ENCODE results near the gene RPS21. TPM values are rescaled to one million over a fixed set of nuclear protein-coding genes. Genes with fewer than 3 reads are reported as not detected.
A peak's percentile ranks its signal among the peaks of the same experiment; 100 is the strongest.

The RPS21 gene
- total RNA-seq, 2 donors from 2014 or later: 1,359 to 1,579 TPM

DNA sequence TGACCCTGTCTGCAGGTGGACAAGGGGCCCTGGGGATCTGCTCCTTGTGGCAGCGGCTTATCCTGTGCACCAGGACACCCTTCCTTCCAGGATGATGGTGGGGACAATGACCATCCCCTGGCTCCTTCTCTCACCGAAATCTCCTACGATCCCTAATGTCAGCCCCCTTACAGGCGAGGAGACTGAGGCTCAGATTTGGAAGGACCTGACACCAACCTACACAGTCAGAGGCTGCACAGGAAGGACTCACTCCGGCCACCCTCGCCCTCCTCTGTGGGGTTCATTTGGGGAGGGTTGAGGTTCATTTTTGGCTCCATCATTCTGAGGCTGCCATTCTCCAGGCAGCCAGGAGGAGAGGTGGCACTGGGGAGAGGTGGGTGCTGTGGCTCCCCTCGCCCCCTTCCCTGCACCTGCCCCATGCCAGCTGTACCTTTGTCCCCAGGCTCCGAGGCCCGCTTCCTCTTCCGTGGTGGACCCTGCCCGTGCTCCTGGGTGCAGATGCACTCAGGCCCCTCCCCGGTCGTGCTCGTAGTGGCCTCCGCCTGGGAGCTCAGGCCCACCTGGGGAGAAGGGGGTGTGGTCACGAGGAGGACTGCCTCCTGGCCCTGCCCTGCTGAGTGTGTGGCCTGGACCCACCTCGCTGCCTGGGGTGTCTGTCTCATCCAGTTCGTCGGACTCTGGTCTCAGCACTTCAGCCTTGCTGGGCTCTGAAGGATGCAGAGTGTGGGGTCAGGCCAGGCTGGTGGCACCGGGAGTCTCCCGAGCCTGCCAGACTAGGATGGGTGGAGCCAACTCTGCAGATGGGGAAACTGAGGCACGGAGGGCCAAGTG is 25.5 kb downstream of the RPS21 start:
- DNase-seq: peak; percentile 95

GRCh38 chr20:62413025-62413570 is 26.2 kb downstream of the RPS21 start:
- Histone ChIP-seq H3K9me3 (no peaks in the 10 kb centered on the region), H3K4me3 (no peak overlapping the region), H3K36me3 (no peaks in the 10 kb centered on the region), H3K27ac (peak overlapping the region; percentile 85), H3K27me3 (no peaks in the 10 kb centered on the region), H3K4me1 (peaks cover 11% of the 10 kb centered on the region), H3K9ac (ENCODE audit: low read depth in 2 of 2, low read length in 2 of 2) (peak overlapping the region; percentile 61 to 78)
- peak; percentile 81 for DNase-seq
- intact Hi-C loops (cut with DNase I): loop anchor here (5.0 to 10.0 kb wide), 2 partner anchors 84 to 202 kb away; no protein-coding TSS in a partner anchor
- TF ChIP-seq, protein P1, sequence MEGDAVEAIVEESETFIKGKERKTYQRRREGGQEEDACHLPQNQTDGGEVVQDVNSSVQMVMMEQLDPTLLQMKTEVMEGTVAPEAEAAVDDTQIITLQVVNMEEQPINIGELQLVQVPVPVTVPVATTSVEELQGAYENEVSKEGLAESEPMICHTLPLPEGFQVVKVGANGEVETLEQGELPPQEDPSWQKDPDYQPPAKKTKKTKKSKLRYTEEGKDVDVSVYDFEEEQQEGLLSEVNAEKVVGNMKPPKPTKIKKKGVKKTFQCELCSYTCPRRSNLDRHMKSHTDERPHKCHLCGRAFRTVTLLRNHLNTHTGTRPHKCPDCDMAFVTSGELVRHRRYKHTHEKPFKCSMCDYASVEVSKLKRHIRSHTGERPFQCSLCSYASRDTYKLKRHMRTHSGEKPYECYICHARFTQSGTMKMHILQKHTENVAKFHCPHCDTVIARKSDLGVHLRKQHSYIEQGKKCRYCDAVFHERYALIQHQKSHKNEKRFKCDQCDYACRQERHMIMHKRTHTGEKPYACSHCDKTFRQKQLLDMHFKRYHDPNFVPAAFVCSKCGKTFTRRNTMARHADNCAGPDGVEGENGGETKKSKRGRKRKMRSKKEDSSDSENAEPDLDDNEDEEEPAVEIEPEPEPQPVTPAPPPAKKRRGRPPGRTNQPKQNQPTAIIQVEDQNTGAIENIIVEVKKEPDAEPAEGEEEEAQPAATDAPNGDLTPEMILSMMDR (IDR thresholded peaks at IDR 0.05): no peak

More for the DNA sequence above, 25.5 kb downstream of the RPS21 start:
- intact Hi-C loops (cut with DNase I): loop anchor here (5.0 to 10.0 kb wide), 2 partner anchors 85 to 202 kb away; no protein-coding TSS in a partner anchor
- Histone ChIP-seq H3K27ac (peak overlapping the region; percentile 85), H3K4me3 (peak overlapping the region; percentile 16), H3K27me3 (no peaks in the 10 kb centered on the region), H3K9ac (ENCODE audit: low read depth in 2 of 2, low read length in 2 of 2) (peak overlapping the region; percentile 70 to 78), H3K9me3 (no peaks in the 10 kb centered on the region), H3K36me3 (no peaks in the 10 kb centered on the region), H3K4me1 (peaks cover 18% of the 10 kb centered on the region)
- TF ChIP-seq, protein P1 (IDR thresholded peaks at IDR 0.05): no peak

DNA sequence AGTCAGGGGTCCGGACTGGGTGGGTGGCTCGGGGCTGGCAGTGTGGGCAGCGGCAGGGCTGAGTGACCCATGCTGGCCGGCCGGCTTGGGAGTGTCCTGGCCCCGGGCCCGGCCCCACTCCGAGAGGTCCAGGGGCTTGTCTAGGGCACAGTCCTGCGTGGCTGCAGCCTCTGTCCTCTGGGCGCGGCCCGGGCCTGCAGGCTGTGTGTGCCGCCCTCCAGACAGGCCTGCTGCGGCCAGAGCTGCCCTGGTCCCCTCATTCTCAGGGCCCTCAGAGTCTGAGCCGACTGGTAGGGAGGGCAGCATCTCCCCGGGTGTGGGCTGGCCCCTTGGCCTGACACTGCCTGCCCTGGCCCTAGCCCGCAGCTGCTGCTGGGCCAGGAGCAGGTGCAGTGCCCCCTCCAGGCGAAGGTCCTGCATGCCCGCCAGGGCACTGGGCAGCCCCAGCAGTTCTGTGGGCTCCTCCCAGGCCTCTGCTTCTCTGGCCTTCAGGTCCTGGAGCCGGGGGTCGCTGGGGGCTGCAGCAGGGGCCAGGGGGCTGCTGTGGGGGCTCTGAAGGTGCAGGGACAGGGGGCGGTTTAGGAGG is 27.1 kb downstream of the RPS21 start:
- Histone ChIP-seq H3K36me3 (no peaks in the 10 kb centered on the region), H3K4me1 (peaks cover 11% of the 10 kb centered on the region), H3K4me3 (no peak overlapping the region), H3K9me3 (no peaks in the 10 kb centered on the region), H3K27ac (peak overlapping the region; percentile 85), H3K9ac (ENCODE audit: low read depth in 2 of 2, low read length in 2 of 2) (peak overlapping the region; percentile 12 to 26), H3K27me3 (no peaks in the 10 kb centered on the region)
- DNase-seq: no peak
- intact Hi-C loops (cut with DNase I): loop anchor here (5.0 to 10.0 kb wide), 2 partner anchors 83 to 201 kb away; no protein-coding TSS in a partner anchor
- TF ChIP-seq, protein P1 (IDR thresholded peaks at IDR 0.05): no peak

GRCh38 chr20:62415354-62416111 is 28.6 kb downstream of the RPS21 start:
- TF ChIP-seq, protein P1 (IDR thresholded peaks at IDR 0.05): no peak
- Histone ChIP-seq H3K36me3 (no peaks in the 10 kb centered on the region), H3K4me3 (no peak overlapping the region), H3K9ac (ENCODE audit: low read depth in 2 of 2, low read length in 2 of 2) (no peak overlapping the region), H3K4me1 (peaks cover 11% of the 10 kb centered on the region), H3K9me3 (no peaks in the 10 kb centered on the region), H3K27ac (no peak overlapping the region), H3K27me3 (no peaks in the 10 kb centered on the region)
- no peak for DNase-seq
- intact Hi-C loops (cut with DNase I): loop anchor here (10.0 kb wide), 1 partner anchor 199 kb away; no protein-coding TSS in a partner anchor
